IMR-90 (cell line): Measurements from ENCODE around the gene ABCA7.

ENCODE experiments used
- CHD1 ChIP-seq: IDR thresholded peaks from 2 replicates; pipeline ENCODE4 v1.6.1; 2012; ENCODE audit warnings: low read depth, low read length, improper control_type of control experiment
- CTCF ChIP-seq: conservative IDR thresholded peaks from 2 replicates; pipeline ENCODE4 v1.5.1; 2012; ENCODE audit warnings: mild to moderate bottlenecking, low read depth, low read length, improper control_type of control experiment
- FOS ChIP-seq: fragments of 150-350 bp; IDR thresholded peaks from 2 replicates; pipeline ENCODE4 v1.6.1; 2016; ENCODE audit warnings: low read depth, low read length
- MXI1 ChIP-seq: IDR thresholded peaks from 2 replicates; pipeline ENCODE4 v1.6.1; 2012; ENCODE audit warnings: low read depth, mild to moderate bottlenecking, low read length, moderate library complexity, borderline replicate concordance
- NFE2L2 ChIP-seq: fragments of 150-350 bp; IDR thresholded peaks from 2 replicates; pipeline ENCODE4 v1.6.1; 2016; ENCODE audit warnings: low read depth, mild to moderate bottlenecking, low read length
- POLR2A ChIP-seq: IDR thresholded peaks from 2 replicates; pipeline ENCODE4 v1.6.1; 2012; ENCODE audit warnings: mild to moderate bottlenecking, low read depth, low read length
- RAD21 ChIP-seq: IDR thresholded peaks from 2 replicates; pipeline ENCODE4 v1.6.1; 2012; ENCODE audit warnings: low read length, improper control_type of control experiment
- RCOR1 ChIP-seq: IDR thresholded peaks from 2 replicates; pipeline ENCODE4 v1.6.1; 2012; ENCODE audit warnings: mild to moderate bottlenecking, low read length, improper control_type of control experiment; ENCODE audit not compliant: insufficient replicate concordance
- RFX5 ChIP-seq: IDR thresholded peaks from 2 replicates; pipeline ENCODE4 v1.8.0; 2012; ENCODE audit warnings: low read depth, mild to moderate bottlenecking, low read length, moderate library complexity
- TF ChIP-seq, protein P1 (sequence below): fragments of 150-350 bp; IDR thresholded peaks from 2 replicates; pipeline ENCODE4 v1.6.1; 2017; ENCODE audit warnings: mild to moderate bottlenecking, antibody characterized with exemption, low read length, low read depth

GRCh38 chr19:1062387-1063029 is 22.6 kb downstream of the ABCA7 start:
- no peak for TF ChIP-seq CTCF
- no peak for TF ChIP-seq POLR2A
- no peak for TF ChIP-seq RFX5
- TF ChIP-seq RAD21, result no peak
- TF ChIP-seq MXI1, result no peak
- no peak for TF ChIP-seq RCOR1
- TF ChIP-seq FOS, result no peak
- TF ChIP-seq NFE2L2, result no peak
- no peak for TF ChIP-seq CHD1
- TF ChIP-seq, protein P1, sequence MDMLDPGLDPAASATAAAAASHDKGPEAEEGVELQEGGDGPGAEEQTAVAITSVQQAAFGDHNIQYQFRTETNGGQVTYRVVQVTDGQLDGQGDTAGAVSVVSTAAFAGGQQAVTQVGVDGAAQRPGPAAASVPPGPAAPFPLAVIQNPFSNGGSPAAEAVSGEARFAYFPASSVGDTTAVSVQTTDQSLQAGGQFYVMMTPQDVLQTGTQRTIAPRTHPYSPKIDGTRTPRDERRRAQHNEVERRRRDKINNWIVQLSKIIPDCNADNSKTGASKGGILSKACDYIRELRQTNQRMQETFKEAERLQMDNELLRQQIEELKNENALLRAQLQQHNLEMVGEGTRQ, result no peak
